Keratinocyte (primary cell): ENCODE data around the gene SERPIND1. TPM values are rescaled to one million over a fixed set of nuclear protein-coding genes. Genes with fewer than 3 reads are reported as not detected.

Experiments used
- DNase-seq: peaks from one replicate; pipeline ENCODE4 v3.0.0-alpha.2; 2011; ENCODE audit warnings: low read depth, missing footprints, low spot score
- FAIRE-seq: peaks from 2 replicates; lab custom pipeline; 2011; peaks lifted over from hg19 to GRCh38; lab: Jason Lieb, UNC
- H2AFZ ChIP-seq: 2 replicates; pipeline ENCODE4 v1.6.0; 2012; ENCODE audit warnings: low read length, control low read depth, inconsistent platforms; ENCODE audit not compliant: control insufficient read depth
- H3K27ac ChIP-seq: 2 replicates; pipeline ENCODE4 v1.5.1; 2011; ENCODE audit warnings: low read length; ENCODE audit not compliant: control insufficient read depth, insufficient read depth
- H3K27me3 ChIP-seq: 3 replicates; pipeline ENCODE4 v1.6.0; 2011; ENCODE audit warnings: low read length; ENCODE audit not compliant: control insufficient read depth, insufficient read depth; ENCODE audit errors: extremely low read depth
- H3K36me3 ChIP-seq, 2 experiments: 2 replicates in 1 of 2; 3 replicates in 1 of 2; pipeline ENCODE4 v1.5.1; 2011; ENCODE audit warnings: low read length in 2 of 2, mild to moderate bottlenecking in 1 of 2; ENCODE audit not compliant: control insufficient read depth in 2 of 2, insufficient read depth in 2 of 2; ENCODE audit errors: extremely low read depth in 1 of 2
- H3K4me1 ChIP-seq: 3 replicates; pipeline ENCODE4 v1.5.1; 2011; ENCODE audit warnings: low read length; ENCODE audit not compliant: control insufficient read depth, insufficient read depth; ENCODE audit errors: extremely low read depth
- H3K4me2 ChIP-seq: 3 replicates; pipeline ENCODE4 v1.6.0; 2011; ENCODE audit warnings: low read depth, low read length; ENCODE audit not compliant: control insufficient read depth, insufficient read depth; ENCODE audit errors: extremely low read depth
- H3K4me3 ChIP-seq, 3 experiments: fragments of 200-600 bp in 1 of 3; sonication (generic) in 1 of 3; 2 replicates in 2 of 3; 3 replicates in 1 of 3; pipeline ENCODE4 v1.5.1; 2011 to 2016; ENCODE audit warnings: low read length in 3 of 3, mild to moderate bottlenecking in 3 of 3, control low read depth in 2 of 3, inconsistent platforms in 1 of 3, low read depth in 1 of 3, mixed read lengths in 1 of 3, mixed run types in 1 of 3, moderate library complexity in 1 of 3; ENCODE audit not compliant: control insufficient read depth in 2 of 3, insufficient read depth in 2 of 3; ENCODE audit errors: extremely low read depth in 1 of 3
- H3K79me2 ChIP-seq: 2 replicates; pipeline ENCODE4 v1.6.0; 2012; ENCODE audit warnings: low read length; ENCODE audit not compliant: control insufficient read depth, insufficient read depth
- H3K9ac ChIP-seq: 3 replicates; pipeline ENCODE4 v1.6.0; 2011; ENCODE audit warnings: low read length; ENCODE audit not compliant: control insufficient read depth, insufficient read depth; ENCODE audit errors: extremely low read depth
- H3K9me1 ChIP-seq: 3 replicates; pipeline ENCODE4 v1.6.0; 2011; ENCODE audit warnings: low read length; ENCODE audit not compliant: control insufficient read depth, insufficient read depth; ENCODE audit errors: extremely low read depth
- H3K9me3 ChIP-seq: 2 replicates; pipeline ENCODE4 v1.5.1; 2012; ENCODE audit warnings: low read depth, low read length; ENCODE audit not compliant: control insufficient read depth
- H4K20me1 ChIP-seq: 3 replicates; pipeline ENCODE4 v1.6.0; 2011; ENCODE audit warnings: low read length; ENCODE audit not compliant: control insufficient read depth, insufficient read depth; ENCODE audit errors: extremely low read depth
- CTCF ChIP-seq, 3 experiments: IDR thresholded peaks in 1 of 3; conservative IDR thresholded peaks in 1 of 3; optimal IDR thresholded peaks in 1 of 3; 2 replicates in 2 of 3; 3 replicates in 1 of 3; pipeline versions ENCODE3 to v1.5.1; 2011; ENCODE audit warnings: low read length in 3 of 3, mild to moderate bottlenecking in 3 of 3, moderate library complexity in 2 of 3, control low read depth in 1 of 3, inconsistent platforms in 1 of 3; ENCODE audit not compliant: insufficient read depth in 2 of 3; ENCODE audit errors: extremely low read depth in 1 of 3
- EZH2 ChIP-seq: IDR thresholded peaks from one replicate; pipeline ENCODE4 v1.6.1; 2012; ENCODE audit warnings: inconsistent platforms, mild to moderate bottlenecking, low read length, moderate library complexity
- dilution Hi-C: fragments of 300-500 bp; cut with MboI; formaldehyde crosslinking; loops from one replicate; pipeline ENCODE4 v1.7.0; 2020; ENCODE audit warnings: low sequenced_read_pairs; ENCODE audit not compliant: extremely low pct_ligation_motif_present
- polyA plus RNA-seq, 5 experiments: library from polyadenylated mRNA; depleted of rRNA in 3 of 5; stranded (reverse) in 3 of 5; stranded (forward) in 1 of 5; unstranded in 1 of 5; fragments of >200 nt; gene quantifications; 1 replicate in 1 of 5; 2 replicates in 3 of 5; 3 replicates in 1 of 5; pipeline versions ENCODE4 v1.2.1 to v1.2.3, GENCODE V29; 2011 to 2012; ENCODE audit warnings: missing spikeins in 2 of 5, low read depth in 1 of 5, low replicate concordance in 1 of 5

The SERPIND1 gene
- polyA plus RNA-seq, 1 donor (not counting 4 experiments of a cell fraction or from before 2014, with no cell fraction given), result not detected

- H4K20me1 ChIP-seq, result peaks cover 10% of the 10 kb centered on the region
- TF ChIP-seq CTCF (optimal IDR thresholded peaks at IDR 0.05 in 1 of 3, IDR thresholded peaks at IDR 0.05 in 1 of 3, conservative IDR thresholded peaks at IDR 0.05 in 1 of 3; ENCODE audit: extremely low read depth in 1 of 3, insufficient read depth in 2 of 3, low read length in 3 of 3) (no peak), EZH2 (no peak)
- no peak overlapping the region for H3K4me3 ChIP-seq
- H3K9ac ChIP-seq, result no peak overlapping the region
- no peaks in the 10 kb centered on the region for H3K79me2 ChIP-seq
- FAIRE-seq (no peak), DNase-seq (no peak)
- H3K27ac ChIP-seq, result no peak overlapping the region
- no peak overlapping the region for H3K4me2 ChIP-seq
- H3K36me3 ChIP-seq, result peaks cover 4 to 6% of the 10 kb centered on the region in 2 experiments
- H3K4me1 ChIP-seq, result no peaks in the 10 kb centered on the region
- no peaks in the 10 kb centered on the region for H3K27me3 ChIP-seq
- peaks cover 3% of the 10 kb centered on the region for H3K9me1 ChIP-seq
- dilution Hi-C loops, result no loop called here
- no peak overlapping the region for H2AFZ ChIP-seq
- H3K9me3 ChIP-seq, result no peaks in the 10 kb centered on the region
These were observed 25.8 kb upstream of the SERPIND1 start for GRCh38 chr22:20748082-20748481.

GRCh38 chr22:20748731-20749428, 25.0 kb upstream of the SERPIND1 start:
- Histone ChIP-seq H3K79me2 (no peaks in the 10 kb centered on the region), H3K4me2 (no peak overlapping the region), H3K27me3 (no peaks in the 10 kb centered on the region), H2AFZ (no peak overlapping the region), H3K27ac (no peak overlapping the region), H3K9ac (no peak overlapping the region), H3K9me3 (no peaks in the 10 kb centered on the region), H4K20me1 (peaks cover 10% of the 10 kb centered on the region), H3K36me3 (peaks cover 4 to 6% of the 10 kb centered on the region in 2 experiments), H3K4me1 (no peaks in the 10 kb centered on the region), H3K4me3 (no peak overlapping the region), H3K9me1 (peaks cover 3% of the 10 kb centered on the region)
- no peak for DNase-seq
- no peak for FAIRE-seq
- no peak for TF ChIP-seq CTCF (optimal IDR thresholded peaks at IDR 0.05 in 1 of 3, IDR thresholded peaks at IDR 0.05 in 1 of 3, conservative IDR thresholded peaks at IDR 0.05 in 1 of 3; ENCODE audit: extremely low read depth in 1 of 3, insufficient read depth in 2 of 3, low read length in 3 of 3)
- TF ChIP-seq EZH2, result no peak
- dilution Hi-C loops, result no loop called here
